ENCODE measurements around the gene INSYN1.
"Not testable (repeated sequence)": the region's sequence is repeated elsewhere in the genome, so short reads cannot be mapped to it uniquely, and the experiment has no call there.

GRCh38 chr15:73702311-73703239, 50.6 kb downstream of the INSYN1 start:
- not testable (repeated sequence) for TF ChIP-seq CTCF (IDR thresholded peaks at IDR 0.05; ENCODE audit: poor library complexity, severe bottlenecking); REST (IDR thresholded peaks at IDR 0.05; ENCODE audit: borderline replicate concordance); EZH2 (IDR thresholded peaks at IDR 0.05; ENCODE audit: borderline replicate concordance, insufficient read depth, low read length, poor library complexity, severe bottlenecking); POLR2AphosphoS5 (IDR thresholded peaks at IDR 0.05); SMC3 (conservative IDR thresholded peaks at IDR 0.05; ENCODE audit: poor library complexity); RAD21 (conservative IDR thresholded peaks at IDR 0.05)

Measured in neural cell (in vitro differentiated cells).